ENCODE results near the gene NOCT.
A peak's percentile ranks its signal among the peaks of the same experiment; 100 is the strongest.
"Not testable (repeated sequence)": the region's sequence is repeated elsewhere in the genome, so short reads cannot be mapped to it uniquely, and the experiment has no call there.

NOCT gene

DNA sequence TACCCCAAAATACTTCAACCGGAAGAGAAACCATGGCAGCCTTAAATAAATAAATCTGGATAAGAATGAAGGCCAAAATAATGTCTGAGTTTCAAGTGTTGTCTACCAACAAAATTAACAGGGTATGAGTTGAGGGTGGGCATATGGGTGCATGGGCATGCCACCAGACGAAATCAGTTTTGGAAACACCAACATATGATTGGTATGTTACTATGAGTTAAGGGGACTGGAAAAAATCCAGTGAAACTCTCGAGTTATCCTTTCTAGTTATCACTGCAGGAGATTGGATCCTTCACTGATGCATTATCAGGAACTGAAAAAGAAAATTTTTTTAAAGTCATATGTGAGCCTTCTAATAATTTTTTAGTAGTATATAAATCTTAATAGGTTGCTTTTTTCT lies 32.4 kb downstream of the NOCT start:
- no peak for DNase-seq (ENCODE audit: low read depth)

DNA sequence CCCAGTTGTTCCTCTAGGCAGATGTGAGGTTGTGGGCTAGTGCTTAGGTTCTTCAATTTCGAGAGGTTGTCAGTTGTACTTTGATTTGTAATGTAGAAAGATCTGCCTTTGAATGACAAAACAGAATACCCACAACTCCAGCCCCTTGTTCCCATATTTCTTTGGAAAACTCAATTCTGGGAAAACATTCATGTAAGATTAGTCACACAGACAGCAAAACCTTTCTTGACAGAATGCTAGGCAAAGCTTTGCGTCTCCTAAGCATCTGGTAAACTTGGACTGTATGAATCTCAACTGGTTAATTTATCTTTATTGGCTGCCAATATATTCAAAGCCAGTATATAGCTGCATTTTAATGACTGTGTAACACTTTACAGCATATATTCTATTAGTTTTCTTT lies 34.9 kb downstream of the NOCT start:
- no peak for DNase-seq (ENCODE audit: low read depth)

DNA sequence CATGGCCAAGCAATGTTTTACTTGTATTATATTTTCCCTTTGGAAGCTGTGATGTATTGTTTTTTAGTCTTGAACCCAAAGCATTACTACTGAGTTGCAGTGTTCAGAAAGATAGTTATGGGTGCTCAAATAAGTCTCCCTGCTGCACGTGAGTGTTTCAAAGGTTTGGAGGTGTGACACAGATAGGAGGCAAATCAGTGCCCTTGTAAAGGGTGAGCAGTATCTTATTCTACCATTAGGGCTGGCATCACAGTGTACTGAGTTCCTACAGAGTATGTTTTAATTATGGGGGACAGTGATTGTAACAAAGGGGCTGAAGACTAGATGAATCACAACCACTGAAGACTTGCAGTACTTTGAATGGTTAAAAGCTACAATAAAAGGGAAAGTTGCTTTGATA lies 38.3 kb downstream of the NOCT start:
- no peak for DNase-seq (ENCODE audit: low read depth)

DNA sequence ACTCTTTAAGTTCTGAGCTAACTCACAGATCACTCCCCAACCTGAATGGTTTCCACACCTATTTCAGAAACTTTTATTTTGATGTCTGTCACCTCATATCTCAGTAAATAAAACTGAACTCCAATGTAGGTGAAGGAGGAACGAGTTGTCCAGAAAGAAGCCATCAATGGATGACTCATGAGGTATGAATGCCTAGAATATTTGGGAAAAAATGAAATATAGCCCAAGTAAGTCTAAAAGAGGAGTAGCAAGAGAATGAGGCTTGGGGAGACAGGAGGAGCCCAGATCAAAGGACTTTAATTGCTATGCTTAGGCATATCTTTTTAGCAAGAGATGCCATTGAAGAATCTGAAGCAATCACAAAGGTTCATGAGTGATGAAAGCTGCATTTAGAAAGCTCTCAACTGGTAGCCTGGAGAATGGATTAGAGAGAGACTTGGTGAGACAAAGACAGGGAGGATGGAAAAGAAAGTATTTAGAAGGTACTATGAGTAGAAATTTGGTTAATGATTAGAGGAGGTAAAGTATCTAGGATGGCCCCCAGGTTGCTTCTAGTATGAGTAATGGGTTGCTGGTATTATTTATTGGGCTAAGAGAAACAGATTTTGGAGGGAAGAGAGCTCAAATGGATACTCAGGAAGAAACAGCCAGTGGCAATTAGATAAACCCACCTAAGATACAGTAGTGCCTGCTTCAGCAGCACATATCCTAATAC lies 39.4 kb downstream of the NOCT start:
- DNase-seq (ENCODE audit: low read depth), result no peak

DNA sequence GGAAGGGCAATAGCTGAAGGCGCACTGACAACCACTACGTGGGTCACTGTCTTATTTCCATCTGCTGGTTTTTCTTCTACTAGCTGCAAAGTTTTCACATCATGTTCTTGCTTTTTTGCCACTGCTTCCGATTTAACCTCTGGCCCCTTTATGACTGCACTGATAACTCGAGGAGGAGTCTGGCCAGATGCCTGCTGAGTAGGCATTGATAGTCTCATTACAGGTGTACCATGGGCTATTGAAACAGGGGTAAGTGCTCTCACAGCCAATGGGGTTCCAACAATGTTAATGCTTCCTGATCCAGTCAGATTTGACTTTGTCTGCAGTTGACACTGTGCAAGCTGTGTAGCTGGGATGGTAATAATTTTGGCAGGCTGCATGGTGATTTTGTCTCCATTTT lies 43.4 kb downstream of the NOCT start:
- not testable (repeated sequence) for DNase-seq (ENCODE audit: low read depth)

DNA sequence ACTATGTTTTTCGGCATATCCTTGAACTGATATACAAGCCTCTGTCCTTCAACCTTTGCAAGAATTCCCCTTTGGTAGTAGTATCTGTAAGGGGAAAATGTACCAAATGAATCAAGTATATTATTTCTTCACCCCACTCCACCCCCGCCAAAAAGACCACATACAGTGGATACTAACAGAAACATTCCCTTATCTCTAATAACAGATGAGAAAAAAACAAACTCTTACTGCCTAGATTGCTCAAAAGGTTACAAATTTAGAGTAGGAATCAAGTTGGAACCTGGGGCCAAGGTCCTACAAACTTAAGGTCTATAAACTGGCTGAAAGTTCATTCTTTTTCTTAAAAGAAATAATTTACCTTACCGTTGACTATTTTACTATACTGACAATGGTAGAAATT lies 45.0 kb downstream of the NOCT start:
- DNase-seq (ENCODE audit: low read depth), result no peak

DNA sequence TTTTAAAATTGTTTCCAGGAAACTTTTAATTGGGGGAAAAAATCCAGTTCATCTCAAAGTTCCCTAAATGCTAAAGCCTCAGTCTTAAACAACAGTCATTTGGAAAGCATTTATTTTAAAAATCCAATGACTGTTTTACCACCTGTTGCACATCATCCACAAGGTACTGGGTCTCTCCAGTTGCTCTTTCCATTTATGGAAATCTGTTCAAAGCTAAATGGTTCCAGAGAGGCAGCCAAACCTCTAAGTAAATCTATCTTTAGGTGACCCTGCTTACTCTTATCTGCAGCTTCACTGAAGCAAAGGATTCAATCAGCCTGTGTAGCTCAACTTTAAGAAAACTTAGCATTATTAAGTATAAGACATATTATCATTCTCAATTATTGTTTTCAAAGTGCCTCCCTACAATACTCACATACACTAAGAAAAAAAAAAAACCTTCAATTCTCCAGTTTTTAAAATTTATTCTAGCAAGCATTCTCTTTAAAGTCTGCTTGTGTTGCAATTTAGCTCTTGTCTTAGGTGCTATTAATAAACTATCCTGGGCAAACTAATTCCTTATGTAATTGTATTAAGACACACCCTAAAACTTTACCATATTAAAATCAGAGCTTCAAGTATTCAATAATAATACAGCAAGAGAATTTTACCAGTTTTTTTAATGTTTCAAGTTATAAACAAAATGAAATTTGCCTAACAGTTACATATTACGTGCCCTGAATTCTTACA lies 60.6 kb downstream of the NOCT start:
- no peak for DNase-seq (ENCODE audit: low read depth)

DNA sequence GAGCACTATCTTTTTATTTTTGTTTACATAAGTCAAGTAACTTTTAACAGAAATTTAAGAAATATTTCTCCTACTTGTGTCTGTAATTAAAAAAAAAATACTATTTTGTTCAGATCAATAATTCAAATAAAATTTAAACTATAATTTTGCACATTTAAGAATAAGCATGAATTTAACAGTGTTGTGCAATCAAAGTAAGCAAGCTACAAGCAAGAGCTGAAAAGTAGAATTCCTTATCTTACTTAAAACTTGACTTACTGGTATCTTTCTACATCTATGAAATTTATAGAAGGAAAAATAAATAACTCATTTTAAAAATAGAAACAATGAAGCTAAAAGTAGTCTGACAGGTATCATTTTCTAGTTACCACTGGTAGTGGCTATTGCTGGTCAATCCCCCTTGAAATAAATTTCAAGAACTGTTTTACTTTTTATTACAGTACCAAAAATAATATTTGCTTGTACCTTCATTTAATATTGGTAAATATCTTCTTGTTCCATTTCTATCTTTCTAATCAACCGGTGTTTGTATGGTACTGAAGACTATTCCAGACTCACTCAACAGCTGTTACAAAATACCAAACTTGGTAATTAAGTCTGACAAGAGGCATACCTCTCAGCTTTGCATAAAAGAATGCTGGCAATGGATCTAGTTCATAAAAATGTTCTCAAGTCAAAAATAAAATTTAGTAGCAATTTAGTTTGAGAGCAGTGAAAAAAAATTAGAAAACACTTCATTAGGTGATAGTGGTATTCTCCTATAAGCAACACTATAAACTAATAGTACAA lies 62.2 kb downstream of the NOCT start:
- DNase-seq (ENCODE audit: low read depth), result no peak

DNA sequence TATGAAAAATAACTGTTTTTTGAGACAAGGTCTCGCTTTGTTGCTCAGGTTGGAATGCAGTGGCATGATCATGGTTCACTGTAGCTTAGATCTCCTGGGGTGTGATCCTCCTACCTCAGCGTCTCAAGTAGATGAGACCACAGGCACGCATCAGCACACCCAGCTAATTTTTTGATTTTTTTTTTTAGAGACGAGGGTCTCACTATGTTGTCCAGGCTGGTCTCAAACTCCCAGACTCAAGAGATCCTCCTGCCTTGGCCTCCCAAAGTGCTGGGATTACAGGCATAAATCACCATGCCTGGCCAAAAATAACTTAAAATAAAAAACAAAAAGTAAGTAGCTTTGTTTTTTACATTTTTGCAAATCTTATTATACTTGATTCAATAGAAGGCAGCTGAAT lies 63.3 kb downstream of the NOCT start:
- DNase-seq (ENCODE audit: low read depth), result no peak

DNA sequence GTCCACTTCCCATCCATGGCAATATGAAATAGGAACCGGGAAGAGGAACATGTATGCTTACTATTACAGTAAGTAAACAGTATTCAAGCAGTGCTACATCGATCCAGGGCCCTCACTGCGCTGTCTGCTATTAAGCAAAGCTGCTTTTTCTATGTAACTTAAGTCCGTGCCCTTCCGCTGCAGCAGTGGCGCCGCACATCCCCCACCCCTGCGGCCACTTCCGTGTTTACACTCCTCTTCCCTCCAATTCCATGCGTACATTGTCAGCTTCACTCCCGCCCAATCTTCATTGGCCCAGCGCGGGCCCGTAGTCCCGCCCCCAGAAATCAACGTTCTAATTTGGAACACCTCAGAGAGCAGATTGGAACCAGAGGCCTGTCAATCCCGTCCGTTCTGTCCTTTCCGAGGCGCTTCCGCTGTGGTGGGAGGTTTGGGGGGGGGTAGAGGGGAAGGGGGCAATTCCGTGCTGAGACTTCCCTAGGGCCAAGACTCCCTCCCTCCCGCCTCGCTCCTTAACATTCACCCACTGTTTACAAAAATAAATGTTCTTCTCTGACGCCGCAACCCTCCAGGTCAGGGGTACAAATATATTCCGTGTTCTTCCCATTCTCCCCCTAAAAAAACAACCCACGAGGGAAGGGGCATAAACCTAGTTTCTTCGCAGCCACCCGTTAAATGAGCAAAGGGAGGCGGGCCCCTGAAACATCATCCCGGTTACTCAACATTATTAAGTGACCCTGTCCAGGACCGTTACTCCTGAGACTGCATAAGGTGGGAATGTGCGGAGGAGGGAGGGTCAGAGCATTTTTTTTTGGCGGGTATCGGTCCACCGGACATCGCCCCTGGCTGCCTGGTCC lies 67.4 kb downstream of the NOCT start:
- DNase-seq (ENCODE audit: low read depth), result peak; percentile 84

DNA sequence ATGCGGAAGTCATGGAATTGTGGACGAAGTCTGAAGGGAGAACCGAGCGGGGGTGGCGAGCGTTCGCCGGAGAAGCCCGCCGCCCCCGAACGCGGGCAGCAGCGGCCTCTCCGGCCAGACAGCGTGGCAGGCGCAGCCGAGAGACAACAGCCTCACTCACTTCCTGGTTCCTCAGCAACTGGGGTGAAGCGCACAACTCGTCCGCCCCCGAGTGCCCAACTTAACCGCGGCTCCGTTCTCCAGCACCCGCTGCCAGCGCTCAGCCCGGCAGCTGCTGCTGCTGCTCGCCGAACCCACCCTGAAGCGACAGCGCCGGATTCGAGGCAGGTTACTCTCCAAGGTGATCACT lies 68.0 kb downstream of the NOCT start:
- peak; percentile 49 for DNase-seq (ENCODE audit: low read depth)

DNA sequence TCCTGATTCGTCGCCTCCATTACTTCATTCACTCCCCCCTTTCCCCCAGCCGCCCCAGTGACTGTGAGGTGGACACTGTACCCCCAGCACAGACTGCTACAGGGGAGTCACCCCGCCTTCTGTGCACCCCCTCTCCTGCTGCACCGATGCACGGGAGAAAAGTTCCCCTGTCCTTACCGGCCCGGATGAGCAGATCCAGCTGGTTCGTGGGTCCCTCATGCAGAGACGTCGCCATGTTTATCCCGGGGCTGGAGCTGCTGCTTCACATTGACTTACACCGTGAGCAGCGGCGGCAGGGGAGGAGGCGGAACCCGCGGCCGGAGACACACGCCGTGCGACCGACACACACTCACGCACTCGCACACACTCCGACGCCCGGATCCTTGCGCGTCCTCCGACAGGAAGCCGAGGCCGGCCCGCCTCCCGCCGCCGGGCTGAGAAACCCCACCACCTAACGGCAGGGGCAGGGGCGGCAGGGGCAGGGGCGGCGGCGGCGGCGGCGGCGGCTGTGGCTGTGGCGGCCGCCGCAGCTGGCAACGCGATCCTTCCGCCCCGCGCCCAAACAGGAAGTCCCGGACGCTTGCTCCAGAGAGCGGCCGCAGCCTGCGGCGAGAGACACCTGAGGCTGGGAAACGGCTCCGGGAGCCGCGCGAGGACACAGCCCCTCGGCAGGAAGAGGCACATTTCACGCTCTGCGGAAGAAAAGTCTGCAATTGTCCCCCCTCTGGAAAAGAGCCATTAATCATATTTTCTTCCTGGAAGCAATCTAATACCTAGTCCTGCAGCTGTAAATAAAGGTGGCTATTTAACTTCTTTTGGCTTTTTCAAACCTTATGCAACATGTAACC lies 68.6 kb downstream of the NOCT start:
- peak; percentile 72 for DNase-seq (ENCODE audit: low read depth)

DNA sequence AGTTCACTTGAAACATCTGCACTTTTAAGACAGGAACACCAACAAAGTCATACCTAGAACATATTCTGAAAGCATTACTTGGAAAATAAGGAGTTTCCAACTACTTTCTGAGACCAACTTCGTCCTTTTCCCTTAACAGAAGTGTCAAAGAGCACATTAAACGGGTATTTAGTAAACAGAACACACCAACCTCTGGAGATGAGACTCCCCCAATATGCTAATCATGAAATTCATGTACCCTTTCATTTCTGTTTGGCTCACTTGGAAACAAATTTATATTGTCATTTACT lies 69.2 kb downstream of the NOCT start:
- no peak for DNase-seq (ENCODE audit: low read depth)

DNA sequence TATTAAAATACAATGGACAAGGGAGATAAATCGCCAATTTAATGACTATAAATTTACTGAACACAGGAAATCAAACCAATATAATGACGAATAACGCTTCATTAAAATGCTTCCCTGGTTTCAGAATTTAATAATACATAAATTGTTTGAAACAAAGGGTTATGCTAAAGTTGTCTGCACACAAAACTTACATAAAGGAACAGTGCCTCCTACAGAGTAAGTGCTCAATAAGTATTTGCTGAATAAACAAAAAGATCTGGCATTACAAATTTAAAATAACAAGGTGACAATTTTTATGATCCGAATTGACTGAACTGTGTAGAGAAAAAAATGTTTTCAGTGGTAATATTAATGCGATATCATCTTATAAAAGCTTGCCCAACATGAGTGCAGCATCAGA lies 69.6 kb downstream of the NOCT start:
- DNase-seq (ENCODE audit: low read depth), result no peak

DNA sequence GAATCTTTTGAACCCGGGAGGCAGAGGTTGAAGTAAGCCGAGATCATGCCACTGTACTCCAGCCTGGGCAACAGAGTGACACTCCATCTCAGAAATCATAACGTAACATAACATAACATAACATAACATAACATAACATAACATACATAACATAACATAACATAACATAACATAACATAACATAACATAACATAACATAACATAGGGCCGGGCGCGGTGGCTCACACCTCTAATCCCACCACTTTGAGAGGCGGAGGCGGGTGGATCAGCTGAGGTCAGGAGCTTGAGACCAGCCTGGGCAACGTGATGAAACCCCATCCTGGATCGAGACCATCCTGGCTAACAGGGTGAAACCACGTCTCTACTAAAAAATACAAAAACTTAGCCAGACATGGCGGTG lies 76.7 kb downstream of the NOCT start:
- no peak for DNase-seq (ENCODE audit: low read depth)

All from activated gamma-delta T cell treated with anti-CD3 and anti-CD28 coated beads, Interleukin-2, amount 50 U/mL, for 16 hours (primary cell).